GM23338 (cell line): Measurements from ENCODE around the gene VPS37C.

Experiments
- CREB1 ChIP-seq: fragments of 250-450 bp; sonication (Bioruptor Pico); IDR thresholded peaks from 2 replicates; pipeline ENCODE4 v1.5.0; 2020; ENCODE audit warnings: low read depth, mild to moderate bottlenecking, moderate library complexity
- EZH2 ChIP-seq: fragments of 200-600 bp; sonication (generic); IDR thresholded peaks from one replicate; pipeline ENCODE4 v1.8.0; 2017; ENCODE audit warnings: antibody characterized with exemption, mild to moderate bottlenecking, low read depth; ENCODE audit not compliant: unreplicated experiment
- EZH2phosphoT487 ChIP-seq: fragments of 200-600 bp; sonication (generic); IDR thresholded peaks from one replicate; pipeline ENCODE4 v1.8.1; 2018; ENCODE audit warnings: antibody characterized with exemption; ENCODE audit not compliant: unreplicated experiment
- JUNB ChIP-seq: IDR thresholded peaks from one replicate; pipeline ENCODE4 v1.6.1; 2016; ENCODE audit warnings: antibody characterized with exemption; ENCODE audit not compliant: unreplicated experiment
- NANOG ChIP-seq: IDR thresholded peaks from 2 replicates; pipeline ENCODE4 v1.6.1; 2016; ENCODE audit warnings: antibody characterized with exemption, borderline replicate concordance
- POLR2AphosphoS5 ChIP-seq: IDR thresholded peaks from 2 replicates; pipeline ENCODE4 v1.6.1; 2016; ENCODE audit warnings: antibody characterized with exemption, low read depth
- STAT1 ChIP-seq: IDR thresholded peaks from one replicate; pipeline ENCODE4 v1.6.1; 2016; ENCODE audit warnings: antibody characterized with exemption; ENCODE audit not compliant: unreplicated experiment
- TF ChIP-seq, protein P1 (sequence below), 2 experiments: fragments of 200-600 bp in 1 of 2; sonication (generic) in 1 of 2; conservative IDR thresholded peaks; 2 replicates each; pipeline versions ENCODE4 v1.5.1 to v1.6.1; 2016 to 2017; ENCODE audit warnings: antibody characterized with exemption in 2 of 2, low read depth in 2 of 2, mild to moderate bottlenecking in 2 of 2, moderate library complexity in 1 of 2
- TF ChIP-seq, protein P2 (sequence below): IDR thresholded peaks from one replicate; pipeline ENCODE4 v1.6.1; 2018; ENCODE audit warnings: antibody characterized with exemption; ENCODE audit not compliant: unreplicated experiment

DNA sequence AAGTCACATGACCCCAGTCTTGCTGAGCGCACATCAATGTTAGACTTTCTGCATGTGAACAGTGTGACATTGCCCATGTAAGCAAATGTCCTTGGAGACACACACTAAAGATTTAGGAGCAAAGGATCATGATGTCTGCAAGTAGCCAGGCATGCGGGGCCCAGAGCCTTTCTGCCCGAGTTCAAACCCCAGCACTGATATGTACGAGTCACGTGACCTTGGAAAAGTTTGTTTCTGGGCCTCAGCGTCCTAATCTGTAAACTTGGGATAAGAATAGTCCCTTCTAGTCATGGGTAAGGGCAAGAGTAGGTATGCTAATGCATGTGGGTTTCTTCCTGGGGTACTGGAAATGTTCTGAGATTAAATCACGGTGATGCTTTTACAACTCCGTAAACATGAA lies 25.3 kb upstream of the VPS37C start:
- no peak for TF ChIP-seq CREB1
- TF ChIP-seq, protein P1, sequence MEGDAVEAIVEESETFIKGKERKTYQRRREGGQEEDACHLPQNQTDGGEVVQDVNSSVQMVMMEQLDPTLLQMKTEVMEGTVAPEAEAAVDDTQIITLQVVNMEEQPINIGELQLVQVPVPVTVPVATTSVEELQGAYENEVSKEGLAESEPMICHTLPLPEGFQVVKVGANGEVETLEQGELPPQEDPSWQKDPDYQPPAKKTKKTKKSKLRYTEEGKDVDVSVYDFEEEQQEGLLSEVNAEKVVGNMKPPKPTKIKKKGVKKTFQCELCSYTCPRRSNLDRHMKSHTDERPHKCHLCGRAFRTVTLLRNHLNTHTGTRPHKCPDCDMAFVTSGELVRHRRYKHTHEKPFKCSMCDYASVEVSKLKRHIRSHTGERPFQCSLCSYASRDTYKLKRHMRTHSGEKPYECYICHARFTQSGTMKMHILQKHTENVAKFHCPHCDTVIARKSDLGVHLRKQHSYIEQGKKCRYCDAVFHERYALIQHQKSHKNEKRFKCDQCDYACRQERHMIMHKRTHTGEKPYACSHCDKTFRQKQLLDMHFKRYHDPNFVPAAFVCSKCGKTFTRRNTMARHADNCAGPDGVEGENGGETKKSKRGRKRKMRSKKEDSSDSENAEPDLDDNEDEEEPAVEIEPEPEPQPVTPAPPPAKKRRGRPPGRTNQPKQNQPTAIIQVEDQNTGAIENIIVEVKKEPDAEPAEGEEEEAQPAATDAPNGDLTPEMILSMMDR (conservative IDR thresholded peaks at IDR 0.05; ENCODE audit: low read depth in 2 of 2): no peak
- TF ChIP-seq POLR2AphosphoS5: no peak
- no peak for TF ChIP-seq NANOG
- TF ChIP-seq STAT1: no peak
- TF ChIP-seq EZH2: no peak
- no peak for TF ChIP-seq JUNB
- no peak for TF ChIP-seq EZH2phosphoT487
- TF ChIP-seq, protein P2, sequence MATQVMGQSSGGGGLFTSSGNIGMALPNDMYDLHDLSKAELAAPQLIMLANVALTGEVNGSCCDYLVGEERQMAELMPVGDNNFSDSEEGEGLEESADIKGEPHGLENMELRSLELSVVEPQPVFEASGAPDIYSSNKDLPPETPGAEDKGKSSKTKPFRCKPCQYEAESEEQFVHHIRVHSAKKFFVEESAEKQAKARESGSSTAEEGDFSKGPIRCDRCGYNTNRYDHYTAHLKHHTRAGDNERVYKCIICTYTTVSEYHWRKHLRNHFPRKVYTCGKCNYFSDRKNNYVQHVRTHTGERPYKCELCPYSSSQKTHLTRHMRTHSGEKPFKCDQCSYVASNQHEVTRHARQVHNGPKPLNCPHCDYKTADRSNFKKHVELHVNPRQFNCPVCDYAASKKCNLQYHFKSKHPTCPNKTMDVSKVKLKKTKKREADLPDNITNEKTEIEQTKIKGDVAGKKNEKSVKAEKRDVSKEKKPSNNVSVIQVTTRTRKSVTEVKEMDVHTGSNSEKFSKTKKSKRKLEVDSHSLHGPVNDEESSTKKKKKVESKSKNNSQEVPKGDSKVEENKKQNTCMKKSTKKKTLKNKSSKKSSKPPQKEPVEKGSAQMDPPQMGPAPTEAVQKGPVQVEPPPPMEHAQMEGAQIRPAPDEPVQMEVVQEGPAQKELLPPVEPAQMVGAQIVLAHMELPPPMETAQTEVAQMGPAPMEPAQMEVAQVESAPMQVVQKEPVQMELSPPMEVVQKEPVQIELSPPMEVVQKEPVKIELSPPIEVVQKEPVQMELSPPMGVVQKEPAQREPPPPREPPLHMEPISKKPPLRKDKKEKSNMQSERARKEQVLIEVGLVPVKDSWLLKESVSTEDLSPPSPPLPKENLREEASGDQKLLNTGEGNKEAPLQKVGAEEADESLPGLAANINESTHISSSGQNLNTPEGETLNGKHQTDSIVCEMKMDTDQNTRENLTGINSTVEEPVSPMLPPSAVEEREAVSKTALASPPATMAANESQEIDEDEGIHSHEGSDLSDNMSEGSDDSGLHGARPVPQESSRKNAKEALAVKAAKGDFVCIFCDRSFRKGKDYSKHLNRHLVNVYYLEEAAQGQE: no peak
